TTC549 (cell line): ENCODE measurements around the gene COQ10B.

Experiments used
- FAIRE-seq: peaks from 2 replicates; lab custom pipeline; 2012; peaks lifted over from hg19 to GRCh38; lab: Jason Lieb, UNC

COQ10B gene

GRCh38 chr2:197502685-197503084, 49.3 kb downstream of the COQ10B start:
- no peak for FAIRE-seq

GRCh38 chr2:197504000-197504399, 50.6 kb downstream of the COQ10B start:
- FAIRE-seq: no peak

- no peak for FAIRE-seq
Measured at GRCh38 chr2:197504512-197504911, 51.2 kb downstream of the COQ10B start.

GRCh38 chr2:197506658-197507057, 53.3 kb downstream of the COQ10B start:
- no peak for FAIRE-seq

GRCh38 chr2:197513915-197514314, 60.6 kb downstream of the COQ10B start:
- FAIRE-seq: no peak

- FAIRE-seq: no peak
Measured at GRCh38 chr2:197514754-197515153, 61.4 kb downstream of the COQ10B start.

- no peak for FAIRE-seq
Measured at GRCh38 chr2:197515315-197515738, 62.0 kb downstream of the COQ10B start.

GRCh38 chr2:197515739-197516392, 62.5 kb downstream of the COQ10B start, which contains the start of gene MOB4:
Gene MOB4, plus strand, starts transcription at chr2:197516066. Its CDS starts 21 bp downstream, at chr2:197516087.
- FAIRE-seq: peak; percentile 11

GRCh38 chr2:197516393-197516761, 63.0 kb downstream of the COQ10B start:
- FAIRE-seq: no peak

GRCh38 chr2:197517150-197517549, 63.8 kb downstream of the COQ10B start:
- FAIRE-seq: no peak
